Calu3 (cell line): ENCODE results near the gene PI4K2B. TPM values are rescaled to one million over a fixed set of nuclear protein-coding genes. Genes with fewer than 3 reads are reported as not detected.

Experiments
- total RNA-seq: library from RNA; stranded (reverse); gene quantifications from 2 replicates; pipeline ENCODE4 v1.2.3, GENCODE V29; 2022

PI4K2B gene
- total RNA-seq, 1 experiment from 2014 or later: 13.2 TPM

Other genes starting within 250 kb of the PI4K2B start
- gene LGI2, start 203.1 kb upstream of the PI4K2B start, total RNA-seq: 0.59 and 0.86 TPM in 2 replicates
- gene SEPSECS, start 73.6 kb upstream of the PI4K2B start, total RNA-seq: 7.5 and 9.4 TPM in 2 replicates
- 8.7 and 10.1 TPM in 2 replicates for gene ZCCHC4, start 78.7 kb downstream of the PI4K2B start, total RNA-seq
- gene ANAPC4, start 143.2 kb downstream of the PI4K2B start, total RNA-seq: 23.2 and 24.0 TPM in 2 replicates